Skeletal muscle satellite cell (primary cell): ENCODE data around the gene FHIT.
"Not testable (repeated sequence)": the region's sequence is repeated elsewhere in the genome, so short reads cannot be mapped to it uniquely, and the experiment has no call there.

Source experiments
- H3K27me3 ChIP-seq: 2 replicates; pipeline ENCODE4 v1.7.0; 2013; ENCODE audit warnings: low read length; ENCODE audit not compliant: control insufficient read depth, insufficient read depth
- H3K36me3 ChIP-seq: 2 replicates; pipeline ENCODE4 v1.7.0; 2013; ENCODE audit warnings: mild to moderate bottlenecking, control low read depth, low read length; ENCODE audit not compliant: insufficient read depth
- H3K4me1 ChIP-seq: 2 replicates; pipeline ENCODE4 v1.7.0; 2013; ENCODE audit warnings: low read length; ENCODE audit not compliant: control insufficient read depth, insufficient read depth
- H3K4me2 ChIP-seq: 2 replicates; pipeline ENCODE4 v1.7.0; 2013; ENCODE audit warnings: mild to moderate bottlenecking, low read length
- H3K4me3 ChIP-seq: 2 replicates; pipeline ENCODE4 v1.7.0; 2013; ENCODE audit warnings: low read length
- H3K9ac ChIP-seq: 2 replicates; pipeline ENCODE4 v1.7.0; 2013; ENCODE audit warnings: mild to moderate bottlenecking, low read depth, low read length, moderate library complexity
- H3K9me3 ChIP-seq: replicated peaks from 2 replicates; pipeline ENCODE4 v1.7.0; 2013; ENCODE audit warnings: mild to moderate bottlenecking, control low read depth, low read length

Gene FHIT

DNA sequence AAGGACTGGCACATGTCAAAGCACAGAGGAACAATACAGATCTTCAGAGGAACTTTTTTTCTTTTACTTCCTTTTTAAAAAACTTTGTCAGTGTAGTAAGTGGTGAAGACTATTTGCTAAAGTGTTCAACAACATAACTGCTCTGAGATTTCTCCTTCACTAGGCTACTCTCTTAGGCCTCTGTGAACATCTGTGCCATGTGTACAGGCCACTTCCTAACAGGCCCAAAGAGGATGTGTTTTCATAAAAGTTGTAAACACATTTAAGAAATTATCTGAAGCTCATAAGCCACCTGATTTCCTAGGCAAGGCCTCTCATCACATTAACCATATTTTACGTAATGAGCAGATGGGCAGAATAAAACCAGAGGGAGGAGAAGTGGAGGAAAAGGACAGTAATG is 235.4 kb downstream of the FHIT start:
- H3K9ac ChIP-seq: no peak overlapping the region
- no peaks in the 10 kb centered on the region for H3K36me3 ChIP-seq

DNA sequence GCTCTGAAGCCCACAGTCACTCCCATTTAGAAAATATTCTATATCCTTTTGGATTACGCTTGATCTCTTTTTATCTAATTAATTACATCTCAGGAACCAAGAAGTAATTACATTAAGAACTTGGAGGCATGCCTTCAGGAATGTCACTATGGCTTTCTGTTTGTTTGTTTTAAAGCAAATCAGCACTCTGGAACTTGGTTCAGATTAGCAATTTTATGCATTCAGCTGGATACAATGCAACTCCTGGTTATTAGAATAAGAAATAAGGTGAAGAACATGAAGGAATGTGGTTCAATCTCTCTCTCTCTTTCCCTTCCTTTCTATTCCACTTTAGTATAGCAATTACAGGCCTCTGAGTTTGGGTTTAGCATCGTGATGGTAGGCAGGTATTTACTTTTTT is 235.8 kb downstream of the FHIT start:
- H3K9me3 ChIP-seq: no peaks in the 10 kb centered on the region
- H3K36me3 ChIP-seq: no peaks in the 10 kb centered on the region
- H3K27me3 ChIP-seq: no peaks in the 10 kb centered on the region
- no peak overlapping the region for H3K4me2 ChIP-seq
- no peak overlapping the region for H3K9ac ChIP-seq
- no peaks in the 10 kb centered on the region for H3K4me1 ChIP-seq
- no peak overlapping the region for H3K4me3 ChIP-seq

More for the DNA sequence above, 235.4 kb downstream of the FHIT start:
- H3K4me3 ChIP-seq: no peak overlapping the region
- H3K4me1 ChIP-seq: no peaks in the 10 kb centered on the region
- H3K27me3 ChIP-seq: no peaks in the 10 kb centered on the region
- H3K9me3 ChIP-seq: no peaks in the 10 kb centered on the region
- H3K4me2 ChIP-seq: no peak overlapping the region

DNA sequence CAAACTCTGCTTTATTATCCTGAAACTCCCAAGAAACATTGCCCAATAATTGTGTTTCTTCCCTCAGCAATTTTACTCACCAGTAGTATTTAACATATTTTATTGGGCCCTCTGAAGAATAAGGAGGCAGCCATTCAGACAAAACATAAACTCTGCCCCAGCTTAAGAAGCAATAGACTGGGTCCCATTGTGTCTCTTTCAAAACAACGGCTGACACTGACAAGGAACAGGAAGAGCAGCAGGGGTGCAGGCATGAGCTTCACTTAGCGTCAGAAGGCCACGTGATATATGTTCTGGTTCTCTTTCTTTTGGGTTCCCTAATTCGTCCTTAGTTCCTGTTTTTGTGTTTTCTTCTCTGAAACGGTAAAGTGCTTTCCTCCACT is 242.3 kb downstream of the FHIT start:
- Histone ChIP-seq H3K9me3 (no peaks in the 10 kb centered on the region), H3K27me3 (no peaks in the 10 kb centered on the region), H3K4me3 (no peak overlapping the region)

DNA sequence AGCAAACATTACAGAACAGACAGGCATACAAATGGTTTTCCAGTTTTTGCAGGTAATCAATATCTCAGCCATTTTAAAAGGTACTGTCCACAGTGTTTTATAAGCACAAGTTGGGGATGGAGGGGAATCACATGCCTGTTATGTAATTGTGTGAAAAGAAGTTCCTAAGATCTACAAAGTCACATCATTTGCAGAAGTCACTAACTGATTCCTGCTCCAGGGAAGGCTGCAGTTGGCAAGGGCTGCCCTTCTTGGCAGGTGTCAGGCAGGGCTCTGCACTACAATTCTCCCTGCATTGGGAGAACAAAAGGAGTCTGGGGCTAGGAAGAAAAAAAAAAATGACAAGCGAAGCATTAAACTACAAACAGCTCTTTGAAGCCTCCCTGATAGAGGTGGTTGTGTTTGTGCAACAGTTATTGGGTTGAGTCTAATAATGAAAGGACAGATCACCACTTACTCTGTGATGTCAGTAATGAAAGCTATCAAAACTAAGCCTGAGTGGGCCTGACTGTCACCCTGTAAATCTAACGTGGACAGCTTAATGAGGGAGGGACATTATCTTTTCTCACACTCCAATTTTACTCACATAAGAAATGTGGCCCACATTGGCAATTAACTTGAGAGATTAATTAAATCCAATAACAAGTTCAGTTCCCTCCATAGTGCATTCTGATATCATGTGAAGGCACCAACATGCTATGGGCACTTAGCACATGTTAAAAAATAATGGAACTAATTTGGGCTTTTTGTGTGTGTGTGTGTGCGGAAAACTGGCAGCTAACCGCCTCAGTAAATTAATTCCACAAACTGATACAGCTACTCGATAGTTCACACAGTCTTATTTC is 242.9 kb downstream of the FHIT start:
- Histone ChIP-seq H3K4me2 (no peak overlapping the region), H3K4me3 (no peak overlapping the region), H3K9ac (no peak overlapping the region), H3K9me3 (no peaks in the 10 kb centered on the region), H3K36me3 (no peaks in the 10 kb centered on the region), H3K4me1 (no peaks in the 10 kb centered on the region), H3K27me3 (no peaks in the 10 kb centered on the region)

More for the DNA sequence above, 242.3 kb downstream of the FHIT start:
- H3K4me1 ChIP-seq: no peaks in the 10 kb centered on the region
- H3K4me2 ChIP-seq: no peak overlapping the region
- no peak overlapping the region for H3K9ac ChIP-seq
- H3K36me3 ChIP-seq: no peaks in the 10 kb centered on the region

DNA sequence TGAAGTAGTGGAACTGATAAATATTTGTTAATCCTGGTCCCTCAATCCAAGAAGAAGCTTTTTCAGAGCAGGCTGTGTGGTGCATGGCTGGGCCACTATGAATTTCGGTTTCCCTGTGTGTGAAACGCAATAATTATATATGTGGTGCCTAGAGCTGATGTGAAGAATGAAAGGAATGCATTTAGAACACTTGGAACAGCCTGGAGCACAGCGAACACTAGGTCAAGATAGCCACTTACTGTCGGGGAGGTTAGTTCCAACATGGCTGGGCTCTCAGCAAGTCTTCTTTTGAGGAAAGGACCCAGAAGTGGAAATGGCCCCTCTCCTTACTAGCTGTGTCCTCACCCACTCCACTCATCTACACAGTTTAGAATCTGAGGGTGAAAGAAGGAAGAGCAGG is 245.7 kb downstream of the FHIT start:
- no peaks in the 10 kb centered on the region for H3K9me3 ChIP-seq
- H3K27me3 ChIP-seq: no peaks in the 10 kb centered on the region
- H3K4me2 ChIP-seq: no peak overlapping the region
- no peak overlapping the region for H3K9ac ChIP-seq
- H3K36me3 ChIP-seq: no peaks in the 10 kb centered on the region
- no peak overlapping the region for H3K4me3 ChIP-seq
- no peaks in the 10 kb centered on the region for H3K4me1 ChIP-seq

DNA sequence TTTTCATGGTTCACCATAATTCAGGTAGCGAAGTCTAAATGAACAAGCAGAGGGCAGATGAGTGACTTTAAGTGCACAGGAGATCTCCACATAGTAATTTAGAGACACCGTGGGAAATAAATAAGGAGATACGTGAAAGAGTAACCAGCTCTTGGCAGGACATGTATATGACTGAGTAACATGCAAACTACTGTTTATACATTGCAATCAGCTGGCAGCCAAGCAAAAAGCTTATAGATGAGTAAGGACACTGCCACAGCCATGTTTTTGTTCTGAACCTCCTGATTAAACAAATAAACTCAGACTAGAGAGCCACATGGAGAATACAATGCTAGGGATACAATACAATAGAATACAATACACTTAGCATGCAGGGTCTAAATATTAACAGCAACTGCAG is 252.4 kb downstream of the FHIT start:
- Histone ChIP-seq H3K4me1 (no peaks in the 10 kb centered on the region), H3K4me2 (no peak overlapping the region), H3K9me3 (no peaks in the 10 kb centered on the region), H3K27me3 (no peaks in the 10 kb centered on the region), H3K9ac (no peak overlapping the region), H3K4me3 (no peak overlapping the region), H3K36me3 (no peaks in the 10 kb centered on the region)

DNA sequence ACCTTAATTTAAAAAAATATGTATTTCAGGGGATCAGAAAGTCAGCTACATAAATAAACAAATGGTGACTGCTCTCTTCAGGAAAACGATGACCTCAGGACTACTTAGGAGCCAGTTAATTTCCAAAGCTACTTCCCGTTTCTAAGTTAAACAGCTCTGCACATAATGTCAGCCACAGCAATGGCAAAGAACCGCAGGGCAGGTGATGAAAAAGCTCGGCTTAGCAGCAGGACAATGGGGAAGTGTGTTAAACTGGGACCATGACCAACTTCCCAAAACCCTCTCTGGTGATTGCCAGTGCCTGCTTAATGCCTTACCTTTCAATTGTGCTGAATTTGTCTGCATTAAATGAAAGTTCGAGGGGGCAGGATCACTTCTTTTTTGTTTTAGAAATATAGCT is 258.9 kb downstream of the FHIT start:
- Histone ChIP-seq H3K4me1 (no peaks in the 10 kb centered on the region), H3K9ac (no peak overlapping the region)

DNA sequence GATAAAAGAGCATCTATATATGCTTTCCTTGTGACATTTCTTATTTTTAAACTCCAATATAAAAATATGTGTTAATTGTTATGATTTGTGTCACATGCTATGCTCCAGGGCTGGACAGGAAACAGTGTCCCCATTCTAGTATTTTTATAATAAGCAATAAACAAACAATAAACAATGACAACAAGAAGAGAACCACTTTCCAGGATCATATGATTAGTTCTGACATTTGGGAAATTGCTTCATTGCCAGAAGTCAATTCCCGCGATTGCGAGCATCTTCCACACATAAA is 260.9 kb downstream of the FHIT start:
- Histone ChIP-seq H3K27me3 (no peaks in the 10 kb centered on the region), H3K36me3 (no peaks in the 10 kb centered on the region), H3K9ac (no peak overlapping the region), H3K4me3 (no peak overlapping the region), H3K4me2 (no peak overlapping the region), H3K9me3 (no peaks in the 10 kb centered on the region), H3K4me1 (no peaks in the 10 kb centered on the region)

More for the DNA sequence above, 258.9 kb downstream of the FHIT start:
- Histone ChIP-seq H3K4me2 (no peak overlapping the region), H3K27me3 (no peaks in the 10 kb centered on the region), H3K36me3 (no peaks in the 10 kb centered on the region), H3K9me3 (no peaks in the 10 kb centered on the region), H3K4me3 (no peak overlapping the region)

DNA sequence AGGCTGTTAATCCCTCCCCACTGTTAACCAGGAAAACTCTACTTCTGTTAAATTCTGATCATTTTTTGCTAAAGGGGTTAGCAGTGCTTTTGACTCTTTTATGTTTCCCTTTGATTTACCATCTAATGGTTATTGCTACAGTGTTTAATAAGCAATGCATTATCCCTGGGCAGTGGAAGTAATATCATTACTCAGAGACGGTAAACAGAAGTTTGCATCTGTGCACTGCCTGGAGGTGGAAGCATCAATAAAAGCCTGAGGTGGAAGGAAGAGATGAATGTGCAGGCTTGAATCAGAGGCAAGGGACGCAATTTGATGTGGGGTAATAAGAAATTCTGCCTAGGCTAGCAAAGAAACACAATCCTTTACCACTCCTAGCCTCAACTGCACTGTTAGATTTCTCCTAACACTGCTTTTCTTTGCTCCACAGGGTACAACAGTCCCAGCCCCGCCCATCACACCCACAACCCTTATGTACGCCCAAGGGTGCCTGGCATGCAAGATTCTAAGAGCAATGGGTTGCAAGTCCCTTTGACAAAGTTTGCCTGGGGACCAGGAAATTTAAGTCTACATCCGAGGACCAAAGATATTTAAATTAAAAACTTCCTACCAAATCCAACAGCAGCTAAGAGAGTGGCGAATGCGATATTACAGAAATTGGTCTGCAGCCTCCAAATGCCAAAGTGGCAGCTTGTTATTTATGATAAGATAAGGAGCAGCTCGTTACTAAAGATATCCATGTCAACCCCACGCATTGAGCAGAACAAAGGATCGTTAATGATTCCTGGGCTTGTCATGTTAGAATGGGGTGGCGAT is 261.4 kb downstream of the FHIT start:
- Histone ChIP-seq H3K9ac (no peak overlapping the region), H3K36me3 (no peaks in the 10 kb centered on the region), H3K9me3 (no peaks in the 10 kb centered on the region), H3K4me1 (no peaks in the 10 kb centered on the region), H3K4me3 (no peak overlapping the region), H3K4me2 (no peak overlapping the region), H3K27me3 (no peaks in the 10 kb centered on the region)

DNA sequence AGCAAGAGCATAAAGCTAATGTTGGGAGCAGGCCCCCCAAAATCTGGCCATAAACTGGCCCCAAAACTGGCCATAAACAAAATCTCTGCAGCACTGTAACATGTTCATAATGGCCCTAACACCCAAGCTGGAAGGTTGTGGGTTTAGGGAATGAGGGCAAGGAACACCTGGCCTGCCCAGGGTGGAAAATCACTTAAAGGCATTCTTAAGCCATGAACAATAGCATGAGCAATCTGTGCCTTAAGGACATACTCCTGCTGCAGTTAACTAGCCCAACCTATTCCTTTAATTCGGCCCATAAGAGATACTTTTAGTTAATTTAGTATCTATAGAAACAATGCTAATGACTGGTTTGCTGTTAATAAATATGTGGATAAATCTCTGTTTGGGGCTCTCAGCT is 264.1 kb downstream of the FHIT start:
- H3K27me3 ChIP-seq, H3K36me3 ChIP-seq, H3K4me1 ChIP-seq, H3K4me2 ChIP-seq, H3K9me3 ChIP-seq, H3K9ac ChIP-seq, H3K4me3 ChIP-seq: not testable (repeated sequence)

DNA sequence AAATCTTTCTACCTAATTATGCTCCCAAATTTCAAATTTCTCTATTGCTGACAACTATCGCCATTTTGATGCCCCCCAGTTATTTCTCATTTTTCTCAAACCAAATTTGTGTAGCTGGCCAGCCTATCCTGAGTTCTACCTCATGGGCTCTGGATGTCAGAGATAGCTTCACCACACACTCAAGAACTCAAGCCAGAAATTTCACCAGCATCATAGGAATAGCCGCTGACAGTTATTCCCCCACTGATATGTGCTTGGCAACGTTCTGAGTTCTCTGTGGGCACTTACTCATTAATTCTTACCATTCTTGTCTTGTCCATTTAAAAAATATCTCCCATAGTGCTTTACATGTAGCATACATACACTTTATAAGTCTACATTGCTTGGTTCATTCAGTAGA is 264.7 kb downstream of the FHIT start:
- H3K4me1 ChIP-seq: no peaks in the 10 kb centered on the region
- no peak overlapping the region for H3K4me2 ChIP-seq
- no peaks in the 10 kb centered on the region for H3K36me3 ChIP-seq
- H3K4me3 ChIP-seq: no peak overlapping the region
- no peaks in the 10 kb centered on the region for H3K9me3 ChIP-seq
- H3K27me3 ChIP-seq: no peaks in the 10 kb centered on the region
- H3K9ac ChIP-seq: no peak overlapping the region

DNA sequence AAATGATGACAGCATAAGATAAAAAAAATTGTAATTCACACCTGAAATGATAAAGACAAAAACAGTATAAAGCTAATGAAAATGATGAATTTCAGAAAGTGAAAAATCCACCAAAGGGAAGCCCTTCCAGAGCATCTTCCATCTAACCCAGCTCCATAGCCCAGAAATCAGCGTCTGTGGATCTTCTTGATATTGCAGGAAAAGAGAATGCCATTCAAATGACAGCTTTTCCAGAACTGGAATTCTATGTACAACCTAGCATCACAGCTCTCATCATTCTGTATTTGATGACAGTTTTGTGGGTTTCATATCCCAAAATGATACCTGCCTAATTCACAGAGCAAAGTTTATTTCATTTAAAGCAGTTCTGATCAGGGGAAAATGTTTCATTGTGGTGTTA is 267.3 kb downstream of the FHIT start:
- H3K9ac ChIP-seq: no peak overlapping the region
- H3K36me3 ChIP-seq: no peaks in the 10 kb centered on the region
- H3K4me2 ChIP-seq: no peak overlapping the region
- no peaks in the 10 kb centered on the region for H3K27me3 ChIP-seq
- H3K4me1 ChIP-seq: no peaks in the 10 kb centered on the region
- no peaks in the 10 kb centered on the region for H3K9me3 ChIP-seq
- no peak overlapping the region for H3K4me3 ChIP-seq
